ENCODE data around the gene WNT3.
"Not testable (repeated sequence)": the region's sequence is repeated elsewhere in the genome, so short reads cannot be mapped to it uniquely, and the experiment has no call there.

Gene WNT3

GRCh38 chr17:46788300-46788699 lies 30.2 kb downstream of the WNT3 start:
- in situ Hi-C loops (cut with HindIII; ENCODE audit: low sequenced_read_pairs) = no loop called here

GRCh38 chr17:46787478-46787877 lies 31.0 kb downstream of the WNT3 start:
- in situ Hi-C loops (cut with HindIII; ENCODE audit: low sequenced_read_pairs) = no loop called here

DNA sequence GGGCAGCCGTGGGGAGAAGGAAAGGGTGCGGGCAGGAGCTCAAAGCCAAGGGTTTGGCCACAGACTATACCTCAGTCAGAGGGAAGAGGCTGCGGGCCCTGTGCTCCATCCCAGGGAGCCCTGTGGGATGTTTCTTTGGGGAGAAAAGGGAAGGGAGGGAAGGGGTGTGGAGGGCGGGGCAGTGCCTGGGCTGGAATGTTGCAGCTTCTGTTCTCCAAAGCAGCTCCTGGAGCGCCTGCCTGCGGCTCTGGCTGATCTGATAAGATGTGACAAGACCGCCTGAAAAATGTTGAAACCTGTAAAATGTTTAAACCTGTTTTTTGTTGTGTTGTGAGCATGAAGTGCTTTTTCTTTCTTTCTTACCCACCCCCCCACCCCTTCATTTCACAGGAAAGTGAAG lies 32.8 kb downstream of the WNT3 start:
- in situ Hi-C loops (cut with HindIII; ENCODE audit: low sequenced_read_pairs) = no loop called here

- in situ Hi-C loops (cut with HindIII; ENCODE audit: low sequenced_read_pairs) = no loop called here
These were observed 35.4 kb downstream of the WNT3 start for GRCh38 chr17:46783031-46783593.

- in situ Hi-C loops (cut with HindIII; ENCODE audit: low sequenced_read_pairs) = no loop called here
These were observed 36.1 kb downstream of the WNT3 start for GRCh38 chr17:46782250-46782953.

GRCh38 chr17:46780003-46780373 lies 38.5 kb downstream of the WNT3 start:
- in situ Hi-C loops (cut with HindIII; ENCODE audit: low sequenced_read_pairs) = no loop called here

- in situ Hi-C loops (cut with HindIII; ENCODE audit: low sequenced_read_pairs) = no loop called here
These were observed 40.3 kb downstream of the WNT3 start for GRCh38 chr17:46777943-46778915.

DNA sequence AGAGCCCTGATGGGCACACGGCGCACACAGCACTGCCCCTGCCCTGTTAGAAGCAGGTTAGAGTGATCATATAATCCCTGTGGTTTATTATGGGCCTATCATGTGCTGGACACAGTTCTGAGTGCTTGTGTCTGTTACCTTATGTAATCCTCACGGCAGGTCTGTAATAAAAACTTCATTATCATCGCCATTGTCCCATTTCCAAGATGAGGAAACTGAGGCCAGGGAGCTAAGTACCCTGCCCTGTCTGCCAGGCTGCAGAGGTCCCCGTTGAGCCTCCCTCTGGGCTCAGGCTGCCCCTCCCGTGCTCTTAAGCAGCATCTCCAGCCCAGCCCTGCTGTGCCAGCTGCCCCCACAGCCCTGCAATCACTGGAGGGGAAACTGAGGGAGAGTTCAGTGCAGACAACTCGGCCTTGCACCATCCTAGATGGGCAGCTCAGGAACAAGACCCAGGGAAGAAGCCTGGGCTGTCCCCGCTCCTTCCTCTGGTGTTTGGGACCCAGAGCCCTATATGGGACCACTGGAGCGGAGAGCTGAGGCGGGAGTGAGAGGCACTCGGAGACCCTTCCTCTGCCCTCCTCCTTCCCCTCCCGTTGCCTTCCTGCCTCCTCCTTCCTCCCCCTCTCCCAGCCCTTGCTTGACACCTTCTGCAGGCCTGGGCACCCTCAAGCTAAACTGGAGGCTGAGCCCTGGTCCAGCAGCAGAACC lies 42.0 kb downstream of the WNT3 start:
- in situ Hi-C loops (cut with HindIII; ENCODE audit: low sequenced_read_pairs) = no loop called here

- in situ Hi-C loops (cut with HindIII; ENCODE audit: low sequenced_read_pairs) = no loop called here
These were observed 44.3 kb downstream of the WNT3 start for GRCh38 chr17:46774108-46774737.

- in situ Hi-C loops (cut with HindIII; ENCODE audit: low sequenced_read_pairs) = no loop called here
These were observed 44.8 kb downstream of the WNT3 start for GRCh38 chr17:46773676-46774075.

DNA sequence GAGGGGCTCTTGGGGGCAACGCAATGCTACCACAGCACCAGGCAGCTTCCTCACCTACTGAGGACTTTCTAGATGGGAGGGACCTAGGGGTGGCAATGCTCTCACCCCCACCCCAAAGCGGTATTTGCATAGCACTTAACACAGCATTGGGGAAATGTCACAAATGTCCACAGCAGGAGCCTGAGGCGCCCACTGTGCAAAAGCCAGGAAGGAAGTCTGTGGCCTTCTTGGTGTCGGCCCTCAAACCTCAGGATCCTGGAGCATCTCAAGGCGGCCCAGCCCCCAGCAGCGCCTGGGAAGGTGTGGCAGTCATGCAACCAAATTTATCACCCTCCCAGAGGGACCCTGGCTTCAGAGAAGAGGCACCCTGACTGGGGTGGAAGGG lies 45.3 kb downstream of the WNT3 start:
- in situ Hi-C loops (cut with HindIII; ENCODE audit: low sequenced_read_pairs) = no loop called here

DNA sequence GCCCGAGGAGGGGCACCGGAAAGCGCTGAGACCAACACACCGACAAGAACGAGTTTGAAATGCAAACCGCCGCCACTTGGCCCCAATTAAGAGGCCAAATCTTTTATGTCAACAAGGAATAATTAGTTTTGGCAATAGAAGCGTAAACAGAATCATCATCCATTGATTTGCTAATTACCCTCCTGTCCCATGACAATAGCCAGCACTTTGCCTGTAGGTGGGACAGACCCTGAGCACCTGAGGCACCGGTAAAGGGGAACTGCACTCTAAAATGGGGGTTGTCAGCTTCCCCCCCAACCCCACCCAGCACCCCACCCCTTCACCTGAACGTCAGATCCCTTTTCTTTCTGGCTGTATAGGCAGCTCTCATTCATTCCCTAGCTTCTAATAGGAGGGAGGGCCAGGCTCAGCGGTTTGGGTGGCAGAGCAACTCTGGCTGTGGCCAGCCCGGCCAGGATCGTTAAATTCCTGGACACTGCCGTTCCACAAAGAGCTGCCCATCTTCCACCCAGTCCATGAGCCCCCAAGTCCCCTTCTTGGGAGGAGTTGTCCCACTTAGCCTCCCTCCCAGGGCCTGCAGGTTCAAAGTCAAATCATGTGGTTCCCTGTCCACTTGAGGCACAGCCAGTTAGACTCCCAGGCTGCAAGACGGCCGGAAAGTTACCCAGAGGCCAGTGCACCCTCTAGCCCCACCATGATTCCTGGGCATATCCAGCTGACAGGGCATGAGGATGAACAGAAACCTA lies 45.8 kb downstream of the WNT3 start:
- in situ Hi-C loops (cut with HindIII; ENCODE audit: low sequenced_read_pairs) = no loop called here

DNA sequence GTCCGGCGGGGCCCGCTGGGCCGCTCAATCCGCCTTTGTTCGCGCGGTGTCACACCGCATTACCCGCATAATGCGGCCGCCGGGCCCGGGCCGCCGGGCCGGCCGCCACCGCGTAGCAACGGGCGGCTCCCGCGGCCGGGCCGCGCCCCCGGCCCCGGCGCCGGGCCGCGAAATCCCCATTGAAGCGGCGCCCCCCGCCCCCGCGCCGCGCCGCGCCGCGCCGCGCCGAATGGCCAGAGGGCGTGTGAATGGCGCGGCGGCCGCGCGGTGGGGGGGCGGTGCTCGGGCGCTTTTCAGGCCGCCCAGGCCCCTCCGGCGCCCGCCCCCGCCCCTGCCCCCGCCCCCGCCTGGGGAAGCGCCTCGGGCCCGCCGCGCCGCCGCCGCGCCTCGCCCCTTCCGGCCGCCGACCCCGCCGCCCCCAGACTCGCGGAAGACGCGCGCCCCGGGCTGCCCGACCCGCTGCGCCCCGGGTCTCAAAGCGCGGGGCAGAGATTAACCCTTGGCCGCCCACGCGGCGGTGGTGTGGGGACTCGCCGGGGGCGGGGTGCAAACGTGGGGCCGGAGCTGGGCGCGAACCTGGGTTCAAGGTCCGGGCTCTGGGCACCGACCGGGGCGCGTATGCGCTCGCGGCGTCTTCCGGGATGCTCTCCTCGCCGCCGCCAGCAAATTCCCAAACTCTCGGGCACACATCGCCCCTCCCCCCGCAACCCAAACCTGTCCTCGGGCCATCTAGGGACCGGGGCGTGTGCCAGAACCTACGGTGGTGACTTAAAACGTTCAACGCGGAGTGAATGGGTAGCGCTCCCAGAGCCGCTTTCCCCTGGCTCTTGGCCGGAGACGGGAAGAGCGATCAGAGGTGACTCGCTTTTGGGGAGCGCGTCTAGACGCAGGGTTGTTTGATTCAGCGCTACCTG lies 46.7 kb downstream of the WNT3 start:
- in situ Hi-C loops (cut with HindIII; ENCODE audit: low sequenced_read_pairs) = no loop called here

DNA sequence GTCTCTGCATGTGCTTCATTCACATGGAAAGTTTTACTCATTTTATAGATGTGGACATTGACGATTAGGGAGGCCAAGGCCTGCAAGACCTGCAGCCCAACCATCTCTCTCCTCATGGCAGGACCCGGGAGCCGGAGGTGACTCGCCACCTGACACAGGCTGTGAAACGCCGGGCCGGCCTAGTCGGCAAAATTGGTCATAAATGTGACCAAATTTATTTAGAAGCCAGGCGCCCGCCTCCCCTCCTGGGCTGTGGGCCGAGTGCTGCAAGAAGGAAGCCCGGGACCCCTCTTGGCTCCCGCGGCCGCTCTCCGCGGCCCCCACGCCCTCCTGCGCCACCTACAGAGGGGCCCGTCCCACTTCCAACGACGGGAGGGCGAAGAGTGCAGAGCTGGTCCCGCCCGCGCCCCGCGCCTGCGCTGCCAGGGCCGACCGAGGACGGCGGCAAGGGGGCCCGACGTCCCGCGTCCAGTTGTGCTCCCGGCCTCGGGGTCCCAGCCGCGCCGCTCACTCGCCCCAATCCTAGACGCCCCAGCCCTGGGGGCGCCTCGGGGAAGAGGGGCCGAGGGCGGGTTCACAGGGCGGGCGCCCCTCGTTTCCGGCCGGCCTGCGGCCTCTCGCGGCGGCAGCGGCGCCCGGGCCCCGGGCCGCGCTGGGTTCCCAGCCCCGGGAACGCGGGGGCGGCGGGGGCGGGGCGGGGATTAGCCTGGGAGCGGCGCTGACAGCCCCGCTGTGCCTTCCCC lies 47.5 kb downstream of the WNT3 start:
- in situ Hi-C loops (cut with HindIII; ENCODE audit: low sequenced_read_pairs) = no loop called here

DNA sequence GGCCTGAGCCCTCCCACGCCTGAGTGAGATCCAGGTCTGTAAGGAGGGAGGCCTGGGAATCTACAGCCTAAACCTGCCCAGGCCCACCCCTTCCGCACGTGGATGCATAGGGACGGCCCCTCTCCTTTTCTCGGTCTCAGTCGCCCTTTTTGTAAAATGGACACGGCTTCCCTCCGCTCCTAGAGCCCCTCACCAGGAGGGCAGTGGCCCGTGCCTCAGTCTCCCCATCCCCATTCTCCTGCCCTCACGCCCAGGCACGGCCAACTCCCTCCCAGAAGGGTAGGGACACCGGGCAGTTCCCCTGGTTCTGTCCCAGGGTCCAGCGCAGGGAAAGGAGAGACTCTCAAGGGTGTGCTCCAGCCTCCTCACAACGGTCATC lies 48.1 kb downstream of the WNT3 start:
- in situ Hi-C loops (cut with HindIII; ENCODE audit: low sequenced_read_pairs) = no loop called here

- in situ Hi-C loops (cut with HindIII; ENCODE audit: low sequenced_read_pairs) = no loop called here
These were observed 48.7 kb downstream of the WNT3 start for GRCh38 chr17:46769531-46770438.

- in situ Hi-C loops (cut with HindIII; ENCODE audit: low sequenced_read_pairs) = not testable (repeated sequence)
These were observed 49.6 kb downstream of the WNT3 start for GRCh38 chr17:46768896-46769295.
